A673 (cell line): Measurements from ENCODE around the gene GALNT6.

Experiments used
- CTCF ChIP-seq: fragments of 300-800, 200-600 bp; sonication (generic); conservative IDR thresholded peaks from 2 replicates; pipeline ENCODE4 v1.5.1; 2017; ENCODE audit warnings: low read depth, mild to moderate bottlenecking, antibody characterized with exemption, low read length, moderate library complexity, mixed read lengths
- EZH2 ChIP-seq: fragments of 200-600 bp; sonication (generic); IDR thresholded peaks from 2 replicates; pipeline ENCODE4 v1.6.1; 2017; ENCODE audit warnings: borderline replicate concordance, low read depth, mild to moderate bottlenecking, mixed read lengths, antibody characterized with exemption, low read length; ENCODE audit not compliant: poor library complexity, severe bottlenecking

DNA sequence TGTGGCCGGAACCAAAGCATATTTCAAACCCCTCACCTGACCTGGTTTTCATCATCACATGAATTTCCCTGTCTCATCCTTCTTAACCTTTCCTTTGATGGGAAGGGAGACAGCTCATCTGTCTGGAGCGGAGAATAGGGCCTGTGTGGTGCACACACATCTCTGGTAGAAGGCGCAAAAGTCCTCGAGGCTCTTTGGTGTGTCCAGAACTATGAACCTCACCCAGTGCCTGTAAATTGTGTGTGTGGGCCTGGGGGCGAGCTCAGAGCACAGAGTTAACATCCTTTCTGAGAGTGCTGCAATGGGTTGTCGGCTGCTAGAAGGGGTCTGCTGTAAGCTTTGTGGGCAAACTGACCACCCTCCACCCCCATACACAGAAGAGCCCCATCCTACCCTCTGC, 749 bp downstream of the GALNT6 start:
- TF ChIP-seq CTCF: no peak
- no peak for TF ChIP-seq EZH2
